CD14-positive monocyte (primary cell): ENCODE measurements around the gene LIAS. TPM values are rescaled to one million over a fixed set of nuclear protein-coding genes. Genes with fewer than 3 reads are reported as not detected.

Experiments used
- DNase-seq, 3 donors: peaks; one replicate each; pipeline ENCODE4 v3.0.0-alpha.2; 2011 to 2022
- H2AFZ ChIP-seq: 2 replicates; pipeline ENCODE4 v1.6.0; 2012; ENCODE audit warnings: mild to moderate bottlenecking, low read depth, low read length, inconsistent platforms; ENCODE audit not compliant: insufficient read depth, poor library complexity, severe bottlenecking
- H3K27ac ChIP-seq, 2 donors: 1 replicate in 1 of 2; 2 replicates in 1 of 2; pipeline ENCODE4 v1.5.1; 2012 to 2013; ENCODE audit warnings: low read length in 2 of 2, control low read depth in 1 of 2, inconsistent platforms in 1 of 2, low read depth in 1 of 2, mild to moderate bottlenecking in 1 of 2
- H3K27me3 ChIP-seq, 2 donors: one replicate each; pipeline versions ENCODE4 v1.6.0 to v1.6.1; 2011 to 2013; ENCODE audit warnings: low read length in 2 of 2; ENCODE audit not compliant: control insufficient read depth in 2 of 2, insufficient read depth in 2 of 2
- H3K36me3 ChIP-seq, 2 donors: replicated peaks in 1 of 2; 1 replicate in 1 of 2; 2 replicates in 1 of 2; pipeline versions ENCODE4 v1.5.1 to v1.6.1; 2012 to 2013; ENCODE audit warnings: low read length in 2 of 2, control low read depth in 1 of 2, inconsistent platforms in 1 of 2, mild to moderate bottlenecking in 1 of 2; ENCODE audit not compliant: insufficient read depth in 2 of 2, control insufficient read depth in 1 of 2
- H3K4me1 ChIP-seq, 2 donors: 1 replicate in 1 of 2; 2 replicates in 1 of 2; pipeline versions ENCODE4 v1.5.1 to v1.6.1; 2012 to 2013; ENCODE audit warnings: low read length in 2 of 2, control low read depth in 1 of 2, inconsistent platforms in 1 of 2, mild to moderate bottlenecking in 1 of 2, moderate library complexity in 1 of 2; ENCODE audit not compliant: insufficient read depth in 2 of 2, control insufficient read depth in 1 of 2
- H3K4me2 ChIP-seq: replicated peaks from 2 replicates; pipeline ENCODE3; 2012; ENCODE audit warnings: low read length, moderate library complexity, mild to moderate bottlenecking; ENCODE audit not compliant: poor library complexity, severe bottlenecking; ENCODE audit errors: extremely low read depth
- H3K4me3 ChIP-seq, 3 experiments: fragments of 200-600 bp in 1 of 3; sonication (generic) in 1 of 3; replicated peaks in 1 of 3; 1 replicate in 2 of 3; 2 replicates in 1 of 3; pipeline ENCODE4 v1.5.1; 2011 to 2013; ENCODE audit warnings: low read length in 3 of 3, mild to moderate bottlenecking in 3 of 3, control low read depth in 2 of 3, low read depth in 2 of 3, inconsistent platforms in 1 of 3, moderate library complexity in 1 of 3
- H3K79me2 ChIP-seq: 2 replicates; pipeline ENCODE4 v1.6.0; 2012; ENCODE audit warnings: mild to moderate bottlenecking, control low read depth, inconsistent platforms, low read length, moderate library complexity; ENCODE audit not compliant: insufficient read depth
- H3K9ac ChIP-seq: 2 replicates; pipeline ENCODE4 v1.6.0; 2017; ENCODE audit warnings: low read length, mild to moderate bottlenecking; ENCODE audit not compliant: insufficient read depth, poor library complexity, severe bottlenecking
- H3K9me3 ChIP-seq, 2 donors: replicated peaks in 1 of 2; 1 replicate in 1 of 2; 2 replicates in 1 of 2; pipeline versions ENCODE4 v1.5.1 to v1.6.1; 2012 to 2013; ENCODE audit warnings: low read length in 2 of 2, control low read depth in 1 of 2; ENCODE audit not compliant: control insufficient read depth in 1 of 2, insufficient read depth in 1 of 2
- H4K20me1 ChIP-seq: 2 replicates; pipeline ENCODE4 v1.6.0; 2012; ENCODE audit warnings: mild to moderate bottlenecking, low read length, control low read depth, moderate library complexity; ENCODE audit not compliant: insufficient read depth
- H3K27ac Mint-ChIP-seq, 7 donors: one replicate each; pipeline ENCODE4 v1.8.0; 2020; ENCODE audit warnings: mild to moderate bottlenecking in 7 of 7, mixed read lengths in 7 of 7, moderate library complexity in 6 of 7, inconsistent platforms in 2 of 7
- H3K27me3 Mint-ChIP-seq, 3 donors: one replicate each; pipeline ENCODE4 v1.8.0; 2021 to 2022; ENCODE audit warnings: low read depth in 3 of 3, mild to moderate bottlenecking in 3 of 3, mixed read lengths in 3 of 3, moderate library complexity in 3 of 3, inconsistent platforms in 1 of 3
- H3K36me3 Mint-ChIP-seq, 2 donors: one replicate each; pipeline ENCODE4 v1.8.0; 2020; ENCODE audit warnings: mixed read lengths in 2 of 2, inconsistent platforms in 1 of 2, mild to moderate bottlenecking in 1 of 2
- H3K4me1 Mint-ChIP-seq: one replicate; pipeline ENCODE4 v1.8.0; 2020; ENCODE audit warnings: mild to moderate bottlenecking, mixed read lengths
- H3K4me3 Mint-ChIP-seq, 2 donors: one replicate each; pipeline ENCODE4 v1.8.0; 2020; ENCODE audit warnings: mild to moderate bottlenecking in 2 of 2, mixed read lengths in 2 of 2, moderate library complexity in 1 of 2
- H3K9me3 Mint-ChIP-seq, 7 donors: one replicate each; pipeline ENCODE4 v1.8.0; 2020 to 2022; ENCODE audit warnings: mixed read lengths in 7 of 7, mild to moderate bottlenecking in 6 of 7, moderate library complexity in 6 of 7, inconsistent platforms in 2 of 7
- WGBS: methylation state at CpG from one replicate; pipeline ENCODE4 v1.1.5; 2013; ENCODE audit warnings: missing lambda C conversion rate; ENCODE audit not compliant: insufficient coverage; 5-methylcytosine and 5-hydroxymethylcytosine counted together
- intact Hi-C, 2 donors: fragments of 100-400 bp; cut with micrococcal nuclease; formaldehyde crosslinking; loops; one replicate each; pipeline versions ENCODE4 v1.15.0 to v1.15.1; 2023
- polyA plus RNA-seq, 3 donors: library from polyadenylated mRNA; depleted of rRNA in 1 of 3; unstranded in 2 of 3; stranded (reverse) in 1 of 3; fragments of 300-500 nt in 2 of 3; fragments of >200 nt in 1 of 3; fragmentation: Illumina TruSeq in 2 of 3; gene quantifications; 1 replicate in 2 of 3; 2 replicates in 1 of 3; pipeline ENCODE4 v1.2.3, GENCODE V29; 2012 to 2021
- TF ChIP-seq, protein P1 (sequence below): fragments of 200-600 bp; IDR thresholded peaks from one replicate; pipeline ENCODE4 v1.8.0; 2022; ENCODE audit warnings: antibody characterized with exemption, mild to moderate bottlenecking

LIAS gene
- polyA plus RNA-seq, 3 donors: 7.2 to 8.9 (median 7.8) TPM

GRCh38 chr4:39442998-39443397 is 15.9 kb upstream of the LIAS start:
- Mint-ChIP-seq H3K27ac (no peak overlapping the region), H3K4me1 (peaks cover 11% of the 10 kb centered on the region), H3K4me3 (no peak overlapping the region), H3K27me3 (peaks cover 8 to 22% (median 17%) of the 10 kb centered on the region in 3 donors), H3K36me3 (no peaks in the 10 kb centered on the region), H3K9me3 (peaks cover 0 to 2% (median 0%) of the 10 kb centered on the region in 7 donors)
- Histone ChIP-seq H3K4me1 (peaks cover 5 to 16% of the 10 kb centered on the region in 2 donors), H3K4me2 (no peak overlapping the region), H3K4me3 (no peak overlapping the region), H3K9ac (no peak overlapping the region), H3K79me2 (no peaks in the 10 kb centered on the region), H3K27me3 (peaks cover 0 to 5% of the 10 kb centered on the region in 2 donors), H3K27ac (no peak overlapping the region), H3K36me3 (no peaks in the 10 kb centered on the region), H3K9me3 (no peaks in the 10 kb centered on the region), H4K20me1 (no peaks in the 10 kb centered on the region), H2AFZ (no peak overlapping the region)
- intact Hi-C loops: loop anchor here in 1 of 2 donors (10.0 kb wide), 1 partner anchor 68 kb away; no protein-coding TSS in a partner anchor
- no peak for DNase-seq
- TF ChIP-seq, protein P1, sequence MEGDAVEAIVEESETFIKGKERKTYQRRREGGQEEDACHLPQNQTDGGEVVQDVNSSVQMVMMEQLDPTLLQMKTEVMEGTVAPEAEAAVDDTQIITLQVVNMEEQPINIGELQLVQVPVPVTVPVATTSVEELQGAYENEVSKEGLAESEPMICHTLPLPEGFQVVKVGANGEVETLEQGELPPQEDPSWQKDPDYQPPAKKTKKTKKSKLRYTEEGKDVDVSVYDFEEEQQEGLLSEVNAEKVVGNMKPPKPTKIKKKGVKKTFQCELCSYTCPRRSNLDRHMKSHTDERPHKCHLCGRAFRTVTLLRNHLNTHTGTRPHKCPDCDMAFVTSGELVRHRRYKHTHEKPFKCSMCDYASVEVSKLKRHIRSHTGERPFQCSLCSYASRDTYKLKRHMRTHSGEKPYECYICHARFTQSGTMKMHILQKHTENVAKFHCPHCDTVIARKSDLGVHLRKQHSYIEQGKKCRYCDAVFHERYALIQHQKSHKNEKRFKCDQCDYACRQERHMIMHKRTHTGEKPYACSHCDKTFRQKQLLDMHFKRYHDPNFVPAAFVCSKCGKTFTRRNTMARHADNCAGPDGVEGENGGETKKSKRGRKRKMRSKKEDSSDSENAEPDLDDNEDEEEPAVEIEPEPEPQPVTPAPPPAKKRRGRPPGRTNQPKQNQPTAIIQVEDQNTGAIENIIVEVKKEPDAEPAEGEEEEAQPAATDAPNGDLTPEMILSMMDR: no peak
- 100% methylated on average over 1 of the region's 4 CpGs for WGBS

DNA sequence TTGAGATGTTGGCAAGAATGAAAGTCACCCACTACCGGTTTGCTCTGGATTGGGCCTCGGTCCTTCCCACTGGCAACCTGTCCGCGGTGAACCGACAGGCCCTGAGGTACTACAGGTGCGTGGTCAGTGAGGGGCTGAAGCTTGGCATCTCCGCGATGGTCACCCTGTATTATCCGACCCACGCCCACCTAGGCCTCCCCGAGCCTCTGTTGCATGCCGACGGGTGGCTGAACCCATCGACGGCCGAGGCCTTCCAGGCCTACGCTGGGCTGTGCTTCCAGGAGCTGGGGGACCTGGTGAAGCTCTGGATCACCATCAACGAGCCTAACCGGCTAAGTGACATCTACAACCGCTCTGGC is 12.4 kb upstream of the LIAS start:
- H3K79me2 ChIP-seq: no peaks in the 10 kb centered on the region
- peak overlapping the region in 1 of 3 experiments; percentile 59 for H3K4me3 ChIP-seq
- peaks cover 11% of the 10 kb centered on the region for H4K20me1 ChIP-seq
- peaks cover 0 to 5% of the 10 kb centered on the region in 2 donors for H3K27me3 ChIP-seq
- intact Hi-C loops: loop anchor here in 1 of 2 donors (10.0 kb wide), 1 partner anchor 72 kb away; no protein-coding TSS in a partner anchor
- H3K4me2 ChIP-seq: peak overlapping the region; percentile 68
- H3K27ac ChIP-seq: no peak overlapping the region
- peaks cover 9 to 25% of the 10 kb centered on the region in 2 donors for H3K36me3 ChIP-seq
- DNase-seq: no peak
- Mint-ChIP-seq H3K27me3 (peaks cover 4 to 12% (median 10%) of the 10 kb centered on the region in 3 donors), H3K9me3 (peaks cover 0 to 2% (median 0%) of the 10 kb centered on the region in 7 donors), H3K36me3 (peaks cover 10 to 25% of the 10 kb centered on the region in 2 donors), H3K4me3 (peak overlapping the region in 1 of 2 donors; percentile 81), H3K27ac (peak overlapping the region in 2 of 7 donors; percentile 46 to 76), H3K4me1 (peaks cover 11% of the 10 kb centered on the region)
- H3K9ac ChIP-seq: peak overlapping the region; percentile 25
- peak overlapping the region; percentile 60 for H2AFZ ChIP-seq
- H3K4me1 ChIP-seq: peaks cover 5 to 16% of the 10 kb centered on the region in 2 donors
- TF ChIP-seq, protein P1: no peak
- 96% methylated on average over 20 of the region's 20 CpGs for WGBS
- H3K9me3 ChIP-seq: no peaks in the 10 kb centered on the region
